SU-DHL-6 (cell line): ENCODE measurements around the gene ARAP1.

Source experiments
- H2AFZ ChIP-seq: fragments of 200-600 bp; sonication (generic); 2 replicates; pipeline ENCODE4 v1.6.1; 2014; ENCODE audit warnings: low read depth, mild to moderate bottlenecking, moderate library complexity, mixed read lengths, antibody characterized with exemption, low read length; ENCODE audit not compliant: severe bottlenecking
- H3F3A ChIP-seq: fragments of 200-600 bp; shearing (Covaris generic); 2 replicates; pipeline ENCODE4 v1.6.0; 2016; ENCODE audit warnings: antibody characterized with exemption, mild to moderate bottlenecking; ENCODE audit not compliant: insufficient read depth
- H3K27ac ChIP-seq: fragments of 200-600 bp; sonication (generic); 2 replicates; pipeline ENCODE4 v1.5.1; 2016; ENCODE audit warnings: low read depth, mild to moderate bottlenecking, low read length, moderate library complexity, mixed read lengths
- H3K27me3 ChIP-seq: fragments of 200-600 bp; sonication (generic), shearing (Covaris generic); 2 replicates; pipeline ENCODE4 v1.6.0; 2014; ENCODE audit warnings: mild to moderate bottlenecking, low read length
- H3K36me3 ChIP-seq: fragments of 200-600 bp; sonication (generic); 2 replicates; pipeline ENCODE4 v1.6.1; 2014; ENCODE audit warnings: mild to moderate bottlenecking, low read length, mixed read lengths
- H3K4me2 ChIP-seq: fragments of 300-600, 200-600 bp; shearing (Covaris generic), sonication (generic); 2 replicates; pipeline ENCODE4 v1.6.0; 2014; ENCODE audit warnings: low read length, low read depth, mild to moderate bottlenecking; ENCODE audit not compliant: poor library complexity, severe bottlenecking
- H3K4me3 ChIP-seq: fragments of 200-600 bp; sonication (generic); 2 replicates; pipeline ENCODE4 v1.5.1; 2014; ENCODE audit warnings: antibody characterized with exemption, low read length, mild to moderate bottlenecking, mixed read lengths; ENCODE audit not compliant: insufficient read depth, poor library complexity, severe bottlenecking
- H3K79me2 ChIP-seq: fragments of 200-600 bp; sonication (generic); 2 replicates; pipeline ENCODE4 v1.6.1; 2014; ENCODE audit warnings: mild to moderate bottlenecking, low read length, moderate library complexity; ENCODE audit not compliant: insufficient read depth
- H3K9ac ChIP-seq: fragments of 200-600 bp; sonication (generic); 2 replicates; pipeline ENCODE4 v1.7.0; 2014; ENCODE audit warnings: mild to moderate bottlenecking, low read length
- H3K9me2 ChIP-seq: fragments of 200-600 bp; sonication (generic); replicated peaks from 2 replicates; pipeline ENCODE4 v1.6.1; 2014; ENCODE audit warnings: low read length; ENCODE audit not compliant: insufficient read depth
- H3K9me3 ChIP-seq: fragments of 200-600 bp; sonication (generic); 2 replicates; pipeline ENCODE4 v1.6.1; 2014; ENCODE audit warnings: low read length, mixed read lengths; ENCODE audit not compliant: insufficient read depth
- H4K20me1 ChIP-seq: fragments of 200-600 bp; sonication (generic); 2 replicates; pipeline ENCODE4 v1.6.1; 2014; ENCODE audit warnings: low read depth, mild to moderate bottlenecking, antibody characterized with exemption, low read length, moderate library complexity, mixed read lengths
- CTCF ChIP-seq: fragments of 200-600 bp; sonication (generic); IDR thresholded peaks from one replicate; pipeline ENCODE4 v1.5.1; 2017; ENCODE audit warnings: antibody characterized with exemption, mild to moderate bottlenecking, low read length, moderate library complexity; ENCODE audit not compliant: insufficient read depth, poor library complexity, severe bottlenecking
- EZH2phosphoT487 ChIP-seq: fragments of 200-600 bp; sonication (generic), shearing (Covaris generic); conservative IDR thresholded peaks from 2 replicates; pipeline ENCODE4 v1.6.1; 2018; ENCODE audit warnings: mild to moderate bottlenecking, antibody characterized with exemption, low read length, moderate library complexity, mixed read lengths

The ARAP1 gene

GRCh38 chr11:72775288-72776110 is 23.3 kb upstream of the ARAP1 start:
- no peak overlapping the region for H3K27ac ChIP-seq

GRCh38 chr11:72774499-72774898 is 22.3 kb upstream of the ARAP1 start:
- Histone ChIP-seq H3K9ac (no peak overlapping the region), H3K27me3 (no peaks in the 10 kb centered on the region), H3K9me3 (no peaks in the 10 kb centered on the region), H3K4me2 (no peak overlapping the region), H3K36me3 (no peaks in the 10 kb centered on the region), H3K9me2 (no peaks in the 10 kb centered on the region), H3K27ac (no peak overlapping the region), H3K79me2 (no peaks in the 10 kb centered on the region), H3F3A (no peaks in the 10 kb centered on the region), H3K4me3 (no peak overlapping the region), H4K20me1 (no peaks in the 10 kb centered on the region), H2AFZ (no peak overlapping the region)
- no peak for TF ChIP-seq CTCF
- TF ChIP-seq EZH2phosphoT487: no peak

More at GRCh38 chr11:72775288-72776110, 23.3 kb upstream of the ARAP1 start:
- Histone ChIP-seq H3K4me2 (no peak overlapping the region), H3K79me2 (no peaks in the 10 kb centered on the region), H4K20me1 (no peaks in the 10 kb centered on the region), H3K4me3 (no peak overlapping the region), H3K9me2 (no peaks in the 10 kb centered on the region), H3K9me3 (no peaks in the 10 kb centered on the region), H3K9ac (no peak overlapping the region), H3K36me3 (no peaks in the 10 kb centered on the region), H3F3A (no peaks in the 10 kb centered on the region), H3K27me3 (no peaks in the 10 kb centered on the region), H2AFZ (no peak overlapping the region)
- TF ChIP-seq EZH2phosphoT487: no peak
- no peak for TF ChIP-seq CTCF

GRCh38 chr11:72773696-72774095 is 21.5 kb upstream of the ARAP1 start:
- H3K9me2 ChIP-seq: no peaks in the 10 kb centered on the region
- H3K9ac ChIP-seq: no peak overlapping the region
- H3K27me3 ChIP-seq: no peaks in the 10 kb centered on the region
- no peaks in the 10 kb centered on the region for H4K20me1 ChIP-seq
- no peak overlapping the region for H3K27ac ChIP-seq
- TF ChIP-seq EZH2phosphoT487: no peak
- no peak for TF ChIP-seq CTCF
- no peak overlapping the region for H3K4me3 ChIP-seq
- no peak overlapping the region for H3K4me2 ChIP-seq
- H2AFZ ChIP-seq: no peak overlapping the region
- no peaks in the 10 kb centered on the region for H3F3A ChIP-seq
- no peaks in the 10 kb centered on the region for H3K79me2 ChIP-seq
- no peaks in the 10 kb centered on the region for H3K36me3 ChIP-seq
- H3K9me3 ChIP-seq: no peaks in the 10 kb centered on the region
